SU-DHL-6 (cell line): ENCODE data around the gene MTRR.

ENCODE experiments used
- H2AFZ ChIP-seq: fragments of 200-600 bp; sonication (generic); 2 replicates; pipeline ENCODE4 v1.6.1; 2014; ENCODE audit warnings: low read depth, mild to moderate bottlenecking, moderate library complexity, mixed read lengths, antibody characterized with exemption, low read length; ENCODE audit not compliant: severe bottlenecking
- H3F3A ChIP-seq: fragments of 200-600 bp; shearing (Covaris generic); 2 replicates; pipeline ENCODE4 v1.6.0; 2016; ENCODE audit warnings: antibody characterized with exemption, mild to moderate bottlenecking; ENCODE audit not compliant: insufficient read depth
- H3K27ac ChIP-seq: fragments of 200-600 bp; sonication (generic); 2 replicates; pipeline ENCODE4 v1.5.1; 2016; ENCODE audit warnings: low read depth, mild to moderate bottlenecking, low read length, moderate library complexity, mixed read lengths
- H3K27me3 ChIP-seq: fragments of 200-600 bp; sonication (generic), shearing (Covaris generic); 2 replicates; pipeline ENCODE4 v1.6.0; 2014; ENCODE audit warnings: mild to moderate bottlenecking, low read length
- H3K36me3 ChIP-seq: fragments of 200-600 bp; sonication (generic); 2 replicates; pipeline ENCODE4 v1.6.1; 2014; ENCODE audit warnings: mild to moderate bottlenecking, low read length, mixed read lengths
- H3K4me2 ChIP-seq: fragments of 300-600, 200-600 bp; shearing (Covaris generic), sonication (generic); 2 replicates; pipeline ENCODE4 v1.6.0; 2014; ENCODE audit warnings: low read length, low read depth, mild to moderate bottlenecking; ENCODE audit not compliant: poor library complexity, severe bottlenecking
- H3K4me3 ChIP-seq: fragments of 200-600 bp; sonication (generic); 2 replicates; pipeline ENCODE4 v1.5.1; 2014; ENCODE audit warnings: antibody characterized with exemption, low read length, mild to moderate bottlenecking, mixed read lengths; ENCODE audit not compliant: insufficient read depth, poor library complexity, severe bottlenecking
- H3K79me2 ChIP-seq: fragments of 200-600 bp; sonication (generic); 2 replicates; pipeline ENCODE4 v1.6.1; 2014; ENCODE audit warnings: mild to moderate bottlenecking, low read length, moderate library complexity; ENCODE audit not compliant: insufficient read depth
- H3K9ac ChIP-seq: fragments of 200-600 bp; sonication (generic); 2 replicates; pipeline ENCODE4 v1.7.0; 2014; ENCODE audit warnings: mild to moderate bottlenecking, low read length
- H3K9me2 ChIP-seq: fragments of 200-600 bp; sonication (generic); replicated peaks from 2 replicates; pipeline ENCODE4 v1.6.1; 2014; ENCODE audit warnings: low read length; ENCODE audit not compliant: insufficient read depth
- H3K9me3 ChIP-seq: fragments of 200-600 bp; sonication (generic); 2 replicates; pipeline ENCODE4 v1.6.1; 2014; ENCODE audit warnings: low read length, mixed read lengths; ENCODE audit not compliant: insufficient read depth
- H4K20me1 ChIP-seq: fragments of 200-600 bp; sonication (generic); 2 replicates; pipeline ENCODE4 v1.6.1; 2014; ENCODE audit warnings: low read depth, mild to moderate bottlenecking, antibody characterized with exemption, low read length, moderate library complexity, mixed read lengths
- CTCF ChIP-seq: fragments of 200-600 bp; sonication (generic); IDR thresholded peaks from one replicate; pipeline ENCODE4 v1.5.1; 2017; ENCODE audit warnings: antibody characterized with exemption, mild to moderate bottlenecking, low read length, moderate library complexity; ENCODE audit not compliant: insufficient read depth, poor library complexity, severe bottlenecking
- EZH2phosphoT487 ChIP-seq: fragments of 200-600 bp; sonication (generic), shearing (Covaris generic); conservative IDR thresholded peaks from 2 replicates; pipeline ENCODE4 v1.6.1; 2018; ENCODE audit warnings: mild to moderate bottlenecking, antibody characterized with exemption, low read length, moderate library complexity, mixed read lengths

MTRR gene

DNA sequence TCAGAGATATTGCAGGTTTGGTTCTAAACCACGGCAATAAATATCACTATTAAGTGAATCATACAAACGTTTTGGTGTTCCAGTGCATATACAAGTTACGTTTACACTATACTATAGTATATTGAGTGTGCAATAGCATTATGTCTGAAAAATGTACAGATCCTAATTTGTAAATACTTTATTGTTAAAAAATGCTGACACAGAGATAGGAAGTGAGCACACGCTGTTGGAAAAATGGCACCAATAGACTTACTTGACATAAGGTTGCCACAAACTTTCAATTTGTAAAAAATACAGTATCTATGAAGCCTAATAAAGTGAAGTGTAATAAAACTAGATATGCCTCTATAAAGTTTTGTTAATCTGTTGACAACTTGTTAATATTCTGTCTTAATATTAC, 34.0 kb upstream of the MTRR start:
- Histone ChIP-seq H3K4me3 (no peak overlapping the region), H3K79me2 (no peaks in the 10 kb centered on the region), H3K4me2 (no peak overlapping the region), H2AFZ (no peak overlapping the region), H3F3A (no peaks in the 10 kb centered on the region), H4K20me1 (no peaks in the 10 kb centered on the region), H3K9me3 (no peaks in the 10 kb centered on the region), H3K36me3 (no peaks in the 10 kb centered on the region), H3K27me3 (no peaks in the 10 kb centered on the region), H3K9me2 (no peaks in the 10 kb centered on the region), H3K9ac (no peak overlapping the region), H3K27ac (no peak overlapping the region)
- TF ChIP-seq EZH2phosphoT487: no peak
- TF ChIP-seq CTCF: no peak

DNA sequence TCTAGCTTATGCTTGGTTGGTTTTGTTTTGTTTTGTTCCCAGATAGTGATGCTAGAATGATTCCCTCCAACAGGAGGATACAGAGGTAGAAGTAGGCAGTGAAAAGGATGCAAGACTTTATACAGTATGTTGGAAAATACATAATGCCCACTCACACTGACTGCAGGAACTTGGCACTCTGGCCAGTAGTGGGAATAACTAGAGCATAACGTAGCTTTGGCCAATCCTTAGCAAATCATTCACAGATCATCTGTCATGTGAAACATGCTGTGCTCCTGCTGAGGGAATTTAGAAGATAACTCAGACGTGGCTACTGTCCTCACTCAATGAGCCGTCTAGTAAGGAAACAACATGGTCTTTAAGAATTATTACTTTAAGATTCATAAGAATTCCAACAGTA, 31.5 kb upstream of the MTRR start:
- no peaks in the 10 kb centered on the region for H3F3A ChIP-seq
- no peak overlapping the region for H3K4me2 ChIP-seq
- no peaks in the 10 kb centered on the region for H3K36me3 ChIP-seq
- H4K20me1 ChIP-seq: no peaks in the 10 kb centered on the region
- TF ChIP-seq EZH2phosphoT487 (no peak), CTCF (no peak)
- H3K27ac ChIP-seq: no peak overlapping the region
- no peaks in the 10 kb centered on the region for H3K9me3 ChIP-seq
- no peak overlapping the region for H3K9ac ChIP-seq
- no peak overlapping the region for H2AFZ ChIP-seq
- no peak overlapping the region for H3K4me3 ChIP-seq
- H3K79me2 ChIP-seq: no peaks in the 10 kb centered on the region
- H3K9me2 ChIP-seq: no peaks in the 10 kb centered on the region
- H3K27me3 ChIP-seq: no peaks in the 10 kb centered on the region

DNA sequence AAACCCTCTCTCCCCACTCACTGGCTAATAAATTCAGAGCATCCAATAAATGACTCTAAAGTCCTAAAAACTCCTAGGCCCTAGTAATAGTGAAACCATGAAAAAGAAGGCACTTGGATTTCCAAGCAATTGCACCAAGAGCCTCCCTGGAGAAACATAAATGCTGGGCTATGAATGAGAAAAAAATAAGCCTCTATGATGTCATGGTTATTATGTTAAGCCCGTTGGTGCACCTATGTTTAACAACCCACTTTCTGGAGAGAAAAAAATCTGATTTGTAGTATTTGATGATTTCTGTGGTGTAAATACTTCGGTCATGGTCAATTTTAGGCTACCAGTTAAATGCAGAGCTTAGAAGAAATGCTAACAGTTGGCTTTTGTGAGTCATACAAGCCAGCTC, 26.4 kb upstream of the MTRR start:
- Histone ChIP-seq H3K27ac (no peak overlapping the region), H3K9me2 (no peaks in the 10 kb centered on the region), H3K4me3 (no peak overlapping the region), H2AFZ (no peak overlapping the region), H3K4me2 (no peak overlapping the region), H3K36me3 (no peaks in the 10 kb centered on the region), H3F3A (no peaks in the 10 kb centered on the region), H3K9me3 (no peaks in the 10 kb centered on the region), H3K79me2 (no peaks in the 10 kb centered on the region), H4K20me1 (no peaks in the 10 kb centered on the region), H3K27me3 (no peaks in the 10 kb centered on the region), H3K9ac (no peak overlapping the region)
- TF ChIP-seq CTCF (no peak), EZH2phosphoT487 (no peak)

GRCh38 chr5:7844901-7845300, 24.0 kb upstream of the MTRR start:
- Histone ChIP-seq H3K27ac (no peak overlapping the region), H3F3A (no peaks in the 10 kb centered on the region), H3K9ac (no peak overlapping the region), H2AFZ (no peak overlapping the region), H3K9me3 (no peaks in the 10 kb centered on the region), H3K4me3 (no peak overlapping the region), H3K27me3 (no peaks in the 10 kb centered on the region), H3K36me3 (no peaks in the 10 kb centered on the region), H3K9me2 (no peaks in the 10 kb centered on the region), H4K20me1 (no peaks in the 10 kb centered on the region), H3K4me2 (no peak overlapping the region), H3K79me2 (no peaks in the 10 kb centered on the region)
- no peak for TF ChIP-seq EZH2phosphoT487
- no peak for TF ChIP-seq CTCF
